Measurements from ENCODE around the gene ATP4B. TPM values are rescaled to one million over a fixed set of nuclear protein-coding genes. Genes with fewer than 3 reads are reported as not detected.
A peak's percentile ranks its signal among the peaks of the same experiment; 100 is the strongest.

Gene ATP4B
- total RNA-seq, 1 experiment from 2014 or later: not detected

DNA sequence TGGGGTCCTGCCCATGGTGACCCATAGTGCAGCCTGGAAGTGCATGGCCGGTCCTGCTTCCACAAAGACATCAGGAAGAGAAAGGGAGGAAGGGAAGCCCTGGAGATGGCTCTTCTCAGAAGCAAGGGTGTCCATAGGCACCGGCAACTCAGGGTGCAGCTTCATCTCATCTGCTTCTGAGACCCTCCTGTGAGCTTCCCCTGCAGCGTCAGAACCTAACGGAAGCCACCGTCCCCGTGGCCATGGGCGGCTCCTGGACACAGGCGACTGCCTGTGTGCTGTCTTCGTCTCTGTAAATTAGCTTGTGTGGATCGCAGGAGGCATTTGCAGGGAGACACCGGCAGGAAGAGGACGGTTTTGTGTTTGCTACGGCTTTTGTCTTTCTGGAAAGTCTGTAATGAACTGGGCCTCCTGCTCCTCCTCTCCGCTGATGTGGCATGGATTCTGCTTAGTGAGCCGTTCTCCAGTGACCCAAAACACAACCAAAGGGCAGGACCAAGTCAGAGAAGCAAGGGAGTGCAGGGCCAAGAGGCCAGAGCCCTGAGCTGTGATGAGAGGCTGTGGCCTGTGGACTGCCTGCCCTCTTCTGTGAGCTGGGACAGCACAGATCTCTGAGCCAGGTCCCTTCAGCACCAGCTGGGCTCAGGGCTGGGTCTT, 2.5 kb downstream of the ATP4B start:
- Histone ChIP-seq H3K4me3 (ENCODE audit: low read depth in 2 of 2, low read length in 2 of 2) (no peak overlapping the region), H3K9me3 (ENCODE audit: control insufficient read depth, insufficient read depth, low read depth, low read length) (no peaks in the 10 kb centered on the region), H3K4me1 (ENCODE audit: control insufficient read depth, insufficient read depth, low read length) (no peaks in the 10 kb centered on the region), H3K36me3 (ENCODE audit: control insufficient read depth, insufficient read depth, low read length) (no peaks in the 10 kb centered on the region), H3K27ac (ENCODE audit: low read length) (no peak overlapping the region), H3K27me3 (ENCODE audit: control insufficient read depth, insufficient read depth, low read length) (no peaks in the 10 kb centered on the region)
- TF ChIP-seq, protein P1, sequence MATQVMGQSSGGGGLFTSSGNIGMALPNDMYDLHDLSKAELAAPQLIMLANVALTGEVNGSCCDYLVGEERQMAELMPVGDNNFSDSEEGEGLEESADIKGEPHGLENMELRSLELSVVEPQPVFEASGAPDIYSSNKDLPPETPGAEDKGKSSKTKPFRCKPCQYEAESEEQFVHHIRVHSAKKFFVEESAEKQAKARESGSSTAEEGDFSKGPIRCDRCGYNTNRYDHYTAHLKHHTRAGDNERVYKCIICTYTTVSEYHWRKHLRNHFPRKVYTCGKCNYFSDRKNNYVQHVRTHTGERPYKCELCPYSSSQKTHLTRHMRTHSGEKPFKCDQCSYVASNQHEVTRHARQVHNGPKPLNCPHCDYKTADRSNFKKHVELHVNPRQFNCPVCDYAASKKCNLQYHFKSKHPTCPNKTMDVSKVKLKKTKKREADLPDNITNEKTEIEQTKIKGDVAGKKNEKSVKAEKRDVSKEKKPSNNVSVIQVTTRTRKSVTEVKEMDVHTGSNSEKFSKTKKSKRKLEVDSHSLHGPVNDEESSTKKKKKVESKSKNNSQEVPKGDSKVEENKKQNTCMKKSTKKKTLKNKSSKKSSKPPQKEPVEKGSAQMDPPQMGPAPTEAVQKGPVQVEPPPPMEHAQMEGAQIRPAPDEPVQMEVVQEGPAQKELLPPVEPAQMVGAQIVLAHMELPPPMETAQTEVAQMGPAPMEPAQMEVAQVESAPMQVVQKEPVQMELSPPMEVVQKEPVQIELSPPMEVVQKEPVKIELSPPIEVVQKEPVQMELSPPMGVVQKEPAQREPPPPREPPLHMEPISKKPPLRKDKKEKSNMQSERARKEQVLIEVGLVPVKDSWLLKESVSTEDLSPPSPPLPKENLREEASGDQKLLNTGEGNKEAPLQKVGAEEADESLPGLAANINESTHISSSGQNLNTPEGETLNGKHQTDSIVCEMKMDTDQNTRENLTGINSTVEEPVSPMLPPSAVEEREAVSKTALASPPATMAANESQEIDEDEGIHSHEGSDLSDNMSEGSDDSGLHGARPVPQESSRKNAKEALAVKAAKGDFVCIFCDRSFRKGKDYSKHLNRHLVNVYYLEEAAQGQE (IDR thresholded peaks at IDR 0.05; ENCODE audit: insufficient read depth in 1 of 2, low read depth in 2 of 2, low read length in 1 of 2): no peak
- TF ChIP-seq POLR2AphosphoS5 (IDR thresholded peaks at IDR 0.05; ENCODE audit: low read depth, low read length) (no peak), SIN3A (IDR thresholded peaks at IDR 0.05; ENCODE audit: borderline replicate concordance, insufficient read depth, low read depth, low read length) (no peak), TCF7L2 (IDR thresholded peaks at IDR 0.05; ENCODE audit: low read depth, low read length) (no peak)
- TF ChIP-seq, protein P2, sequence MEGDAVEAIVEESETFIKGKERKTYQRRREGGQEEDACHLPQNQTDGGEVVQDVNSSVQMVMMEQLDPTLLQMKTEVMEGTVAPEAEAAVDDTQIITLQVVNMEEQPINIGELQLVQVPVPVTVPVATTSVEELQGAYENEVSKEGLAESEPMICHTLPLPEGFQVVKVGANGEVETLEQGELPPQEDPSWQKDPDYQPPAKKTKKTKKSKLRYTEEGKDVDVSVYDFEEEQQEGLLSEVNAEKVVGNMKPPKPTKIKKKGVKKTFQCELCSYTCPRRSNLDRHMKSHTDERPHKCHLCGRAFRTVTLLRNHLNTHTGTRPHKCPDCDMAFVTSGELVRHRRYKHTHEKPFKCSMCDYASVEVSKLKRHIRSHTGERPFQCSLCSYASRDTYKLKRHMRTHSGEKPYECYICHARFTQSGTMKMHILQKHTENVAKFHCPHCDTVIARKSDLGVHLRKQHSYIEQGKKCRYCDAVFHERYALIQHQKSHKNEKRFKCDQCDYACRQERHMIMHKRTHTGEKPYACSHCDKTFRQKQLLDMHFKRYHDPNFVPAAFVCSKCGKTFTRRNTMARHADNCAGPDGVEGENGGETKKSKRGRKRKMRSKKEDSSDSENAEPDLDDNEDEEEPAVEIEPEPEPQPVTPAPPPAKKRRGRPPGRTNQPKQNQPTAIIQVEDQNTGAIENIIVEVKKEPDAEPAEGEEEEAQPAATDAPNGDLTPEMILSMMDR (IDR thresholded peaks at IDR 0.05): no peak
- ChIA-PET POLR2A (no interaction called here), CTCF (interaction anchor here (0.8 kb wide), 1 partner anchor 8 kb away, joined by 3 read pairs; no protein-coding TSS in a partner anchor)
- DNase-seq (ENCODE audit: low read depth, low spot score) (no peak), ATAC-seq (0 out of 2 replicates have a peak, but pooled peaks have one; percentile 30)
- in situ Hi-C loops (cut with HindIII; ENCODE audit: low pct_unique_long_range_greater_than_20kb, low sequenced_read_pairs) (no loop called here), intact Hi-C loops (cut with micrococcal nuclease; ENCODE audit: unreplicated experiment) (no loop called here)
- BruUV-seq (replicated peaks): no TSS peak

DNA sequence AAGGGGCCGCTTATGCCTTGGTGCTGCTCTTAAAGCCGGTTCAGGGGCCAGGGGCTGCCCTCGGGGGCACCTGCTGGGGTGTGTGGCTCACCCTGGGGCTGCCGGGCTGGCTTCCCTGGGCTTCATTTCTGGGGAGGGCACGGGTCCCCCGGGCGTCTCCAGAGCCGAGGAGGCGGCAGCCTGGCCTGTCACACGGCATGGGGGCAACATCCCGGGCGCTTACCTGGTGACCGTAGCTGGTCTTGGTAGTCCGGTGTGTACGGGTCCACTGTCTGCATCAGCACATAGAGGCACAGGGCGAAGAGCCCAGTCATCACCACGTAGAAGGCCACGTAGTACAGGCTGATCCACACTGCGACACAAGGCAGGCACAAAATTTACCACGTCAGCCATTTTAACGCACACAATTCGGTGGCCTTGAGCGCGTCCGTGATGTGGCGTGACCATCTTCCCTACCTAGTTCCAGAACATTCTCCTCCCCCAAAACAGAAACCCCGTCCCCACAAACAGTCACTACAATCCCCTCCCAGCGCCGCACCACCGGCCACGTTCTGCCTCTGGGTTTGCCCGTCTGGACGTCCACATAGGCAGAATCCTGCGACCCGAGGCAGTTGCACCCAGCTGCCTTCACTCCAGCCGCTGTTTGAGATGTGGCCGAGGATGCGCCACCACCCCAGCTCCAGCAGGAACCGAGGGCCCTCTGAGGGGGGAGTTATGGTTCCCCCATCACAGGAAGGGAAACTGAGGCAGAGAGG, 3.2 kb downstream of the ATP4B start:
- ChIA-PET CTCF (no interaction called here), POLR2A (no interaction called here)
- Histone ChIP-seq H3K4me1 (ENCODE audit: control insufficient read depth, insufficient read depth, low read length) (no peaks in the 10 kb centered on the region), H3K27me3 (ENCODE audit: control insufficient read depth, insufficient read depth, low read length) (no peaks in the 10 kb centered on the region), H3K9me3 (ENCODE audit: control insufficient read depth, insufficient read depth, low read depth, low read length) (no peaks in the 10 kb centered on the region), H3K36me3 (ENCODE audit: control insufficient read depth, insufficient read depth, low read length) (no peaks in the 10 kb centered on the region), H3K4me3 (ENCODE audit: low read depth in 2 of 2, low read length in 2 of 2) (no peak overlapping the region), H3K27ac (ENCODE audit: low read length) (no peak overlapping the region)
- intact Hi-C loops (cut with micrococcal nuclease; ENCODE audit: unreplicated experiment): no loop called here
- no TSS peak for BruUV-seq (replicated peaks)
- DNase-seq (ENCODE audit: low read depth, low spot score) (no peak), ATAC-seq (no peak)
- in situ Hi-C loops (cut with HindIII; ENCODE audit: low pct_unique_long_range_greater_than_20kb, low sequenced_read_pairs): no loop called here
- TF ChIP-seq, protein P2 (IDR thresholded peaks at IDR 0.05): no peak
- TF ChIP-seq POLR2AphosphoS5 (IDR thresholded peaks at IDR 0.05; ENCODE audit: low read depth, low read length): no peak
